HG03135 (cell line): Measurements from ENCODE around the gene FAN1.

Source experiments
- ATAC-seq: cut with Tn5 transposase; IDR thresholded peaks from one replicate; pipeline ENCODE4 v1.9.1; 2021; ENCODE audit warnings: mild to moderate bottlenecking, moderate library complexity; ENCODE audit not compliant: unreplicated experiment

The FAN1 gene

GRCh38 chr15:30919877-30920550, 16.3 kb downstream of the FAN1 start:
- ATAC-seq: no peak

GRCh38 chr15:30921106-30921505, 17.4 kb downstream of the FAN1 start:
- no peak for ATAC-seq

GRCh38 chr15:30921781-30922479, 18.2 kb downstream of the FAN1 start:
- ATAC-seq: no peak

- no peak for ATAC-seq
Measured at GRCh38 chr15:30922480-30923311, 19.0 kb downstream of the FAN1 start.

- ATAC-seq: no peak
Measured at GRCh38 chr15:30923429-30923828, 19.7 kb downstream of the FAN1 start.

- ATAC-seq: no peak
Measured at GRCh38 chr15:30924353-30924752, 20.6 kb downstream of the FAN1 start.

- ATAC-seq: no peak
Measured at GRCh38 chr15:30925686-30926085, 22.0 kb downstream of the FAN1 start.

GRCh38 chr15:30926161-30926560, 22.4 kb downstream of the FAN1 start:
- ATAC-seq: no peak

GRCh38 chr15:30927148-30927761, 23.5 kb downstream of the FAN1 start:
- no peak for ATAC-seq

- no peak for ATAC-seq
Measured at GRCh38 chr15:30928076-30928475, 24.4 kb downstream of the FAN1 start.

GRCh38 chr15:30929064-30929669, 25.5 kb downstream of the FAN1 start:
- no peak for ATAC-seq

- no peak for ATAC-seq
Measured at GRCh38 chr15:30929982-30930381, 26.3 kb downstream of the FAN1 start.

GRCh38 chr15:30930422-30930821, 26.7 kb downstream of the FAN1 start:
- no peak for ATAC-seq

- ATAC-seq: no peak
Measured at GRCh38 chr15:30933293-30933692, 29.6 kb downstream of the FAN1 start.

GRCh38 chr15:30939161-30939560, 35.4 kb downstream of the FAN1 start:
- no peak for ATAC-seq

- no peak for ATAC-seq
Measured at GRCh38 chr15:30940359-30940758, 36.6 kb downstream of the FAN1 start.

GRCh38 chr15:30941520-30941919, 37.8 kb downstream of the FAN1 start:
- ATAC-seq: no peak

- ATAC-seq: no peak
Measured at GRCh38 chr15:30943654-30944335, 40.1 kb downstream of the FAN1 start.

GRCh38 chr15:30953183-30953582, 49.5 kb downstream of the FAN1 start:
- no peak for ATAC-seq

- no peak for ATAC-seq
Measured at GRCh38 chr15:30953731-30954378, 50.1 kb downstream of the FAN1 start.
